ENCODE results near the gene CERK. TPM values are rescaled to one million over a fixed set of nuclear protein-coding genes. Genes with fewer than 3 reads are reported as not detected.

The CERK gene
- total RNA-seq, 2 donors from 2014 or later: 54.9 to 57.6 TPM

DNA sequence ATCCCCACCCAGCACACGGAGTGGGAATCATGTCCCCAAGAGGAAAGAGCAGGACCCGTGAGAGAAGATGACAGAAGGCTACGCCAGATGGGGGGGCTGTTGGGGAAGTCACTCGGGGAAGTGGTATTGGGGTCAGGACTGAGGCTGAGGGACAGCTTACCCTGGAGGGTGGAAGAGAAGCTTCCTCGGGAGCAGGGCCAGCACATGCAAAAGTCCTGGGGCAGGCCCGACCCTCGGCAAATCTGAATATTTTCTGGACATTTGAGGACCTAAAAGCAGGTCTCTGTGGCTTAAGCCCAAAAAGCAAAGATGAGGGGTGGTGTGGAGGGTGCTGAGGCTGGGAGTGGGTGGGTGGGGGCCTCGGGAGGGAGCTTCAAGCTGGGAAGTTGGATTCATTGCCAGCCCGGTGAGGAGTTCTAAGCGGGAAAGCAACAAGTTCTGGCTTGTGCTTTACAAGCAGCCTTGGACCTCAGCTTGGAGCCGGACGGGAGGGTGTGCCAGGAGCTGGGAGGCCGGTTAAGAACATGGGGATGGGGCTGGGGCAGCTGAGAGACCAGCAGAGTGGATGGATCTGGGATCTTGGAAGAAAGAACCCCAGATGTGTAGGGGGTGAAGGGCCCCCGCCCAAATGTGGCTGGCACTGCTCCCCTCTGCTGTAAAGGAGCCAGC lies 83.0 kb downstream of the CERK start:
- H3K36me3 ChIP-seq (ENCODE audit: control insufficient read depth, insufficient read depth, low read length): no peaks in the 10 kb centered on the region
- no peak overlapping the region for H3K9ac ChIP-seq (ENCODE audit: extremely low read depth, low read length, poor library complexity, severe bottlenecking)
- no peak overlapping the region for H3K27ac ChIP-seq (ENCODE audit: low read depth, low read length)
- Mint-ChIP-seq H3K36me3 (ENCODE audit: low read depth) (peaks cover 6% of the 10 kb centered on the region), H3K9me3 (no peaks in the 10 kb centered on the region), H3K4me1 (peaks cover 11% of the 10 kb centered on the region), H3K4me3 (no peak overlapping the region), H3K27ac (peak overlapping the region; percentile 46), H3K27me3 (ENCODE audit: insufficient read depth) (no peaks in the 10 kb centered on the region)
- H3K4me1 ChIP-seq (ENCODE audit: control insufficient read depth, insufficient read depth, low read length): no peaks in the 10 kb centered on the region
- WGBS, 2 experiments (ENCODE audit: insufficient coverage in 1 of 2, insufficient read length in 1 of 2): 93 to 96% methylated on average over 7 to 14 of the region's 14 CpGs
- H3K9me3 ChIP-seq (ENCODE audit: control insufficient read depth, low read length): no peaks in the 10 kb centered on the region
- H3K4me3 ChIP-seq (ENCODE audit: low read length): no peak overlapping the region
- TF ChIP-seq CTCF (conservative IDR thresholded peaks at IDR 0.05): no peak
- DNase-seq: no peak
- no peaks in the 10 kb centered on the region for H3K27me3 ChIP-seq (ENCODE audit: control insufficient read depth, insufficient read depth, low read length, poor library complexity, severe bottlenecking)

DNA sequence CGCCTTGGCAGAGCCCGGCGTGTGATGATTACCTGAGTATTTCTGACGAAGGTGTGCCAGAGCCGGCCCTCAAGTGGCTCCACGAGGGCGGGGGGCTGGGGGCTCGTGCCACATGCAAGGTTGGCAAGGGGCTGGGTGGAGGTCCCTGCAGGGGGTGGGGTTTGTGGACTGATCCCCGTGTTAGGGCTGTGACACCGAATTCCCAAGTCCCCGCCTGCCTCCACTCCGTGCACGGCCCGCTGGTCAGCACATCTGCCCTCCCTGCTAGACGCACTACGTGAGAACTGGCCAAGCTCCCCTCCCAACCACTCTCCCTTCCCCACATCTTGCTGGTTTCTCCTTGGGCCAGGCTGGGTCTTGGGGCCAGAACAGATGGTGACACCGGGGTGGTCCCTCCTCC lies 83.6 kb downstream of the CERK start:
- Histone ChIP-seq H3K36me3 (ENCODE audit: control insufficient read depth, insufficient read depth, low read length) (no peaks in the 10 kb centered on the region), H3K4me3 (ENCODE audit: low read length) (no peak overlapping the region), H3K9ac (ENCODE audit: extremely low read depth, low read length, poor library complexity, severe bottlenecking) (no peak overlapping the region), H3K4me1 (ENCODE audit: control insufficient read depth, insufficient read depth, low read length) (no peaks in the 10 kb centered on the region), H3K9me3 (ENCODE audit: control insufficient read depth, low read length) (no peaks in the 10 kb centered on the region), H3K27me3 (ENCODE audit: control insufficient read depth, insufficient read depth, low read length, poor library complexity, severe bottlenecking) (no peaks in the 10 kb centered on the region), H3K27ac (ENCODE audit: low read depth, low read length) (no peak overlapping the region)
- TF ChIP-seq CTCF (conservative IDR thresholded peaks at IDR 0.05): no peak
- H3K36me3 Mint-ChIP-seq (ENCODE audit: low read depth): peaks cover 6% of the 10 kb centered on the region
- no peak for DNase-seq
- WGBS, 2 experiments (ENCODE audit: insufficient coverage in 1 of 2, insufficient read length in 1 of 2): 93 to 95% methylated on average over 13 to 17 of the region's 17 CpGs
- no peak overlapping the region for H3K4me3 Mint-ChIP-seq
- no peak overlapping the region for H3K27ac Mint-ChIP-seq
- no peaks in the 10 kb centered on the region for H3K27me3 Mint-ChIP-seq (ENCODE audit: insufficient read depth)
- peaks cover 11% of the 10 kb centered on the region for H3K4me1 Mint-ChIP-seq
- H3K9me3 Mint-ChIP-seq: no peaks in the 10 kb centered on the region

DNA sequence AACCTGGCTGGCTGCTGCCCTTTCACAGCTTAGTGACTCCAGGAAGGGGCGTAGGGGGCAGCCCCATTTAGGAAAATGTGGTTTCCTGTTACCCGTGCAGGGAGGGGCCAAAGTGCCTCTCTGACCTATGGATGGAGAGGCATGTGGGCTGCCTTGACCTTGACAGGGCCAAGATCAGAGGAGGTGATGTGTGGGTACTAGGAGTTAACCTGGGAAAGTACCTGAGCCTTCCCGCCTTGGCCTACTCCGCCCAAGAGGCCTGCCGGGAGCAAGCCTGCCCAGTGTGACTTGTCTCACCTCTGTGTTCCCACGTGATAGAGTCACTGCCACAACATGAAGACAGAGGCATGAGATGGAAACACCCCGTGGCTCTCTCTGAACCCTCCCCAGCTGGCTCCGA lies 84.5 kb downstream of the CERK start:
- Mint-ChIP-seq H3K27me3 (ENCODE audit: insufficient read depth) (no peaks in the 10 kb centered on the region), H3K36me3 (ENCODE audit: low read depth) (no peaks in the 10 kb centered on the region), H3K4me3 (no peak overlapping the region), H3K4me1 (peaks cover 11% of the 10 kb centered on the region), H3K9me3 (no peaks in the 10 kb centered on the region), H3K27ac (no peak overlapping the region)
- TF ChIP-seq CTCF (conservative IDR thresholded peaks at IDR 0.05): no peak
- Histone ChIP-seq H3K4me3 (ENCODE audit: low read length) (no peak overlapping the region), H3K9ac (ENCODE audit: extremely low read depth, low read length, poor library complexity, severe bottlenecking) (no peak overlapping the region), H3K27ac (ENCODE audit: low read depth, low read length) (no peak overlapping the region), H3K9me3 (ENCODE audit: control insufficient read depth, low read length) (no peaks in the 10 kb centered on the region), H3K4me1 (ENCODE audit: control insufficient read depth, insufficient read depth, low read length) (no peaks in the 10 kb centered on the region), H3K27me3 (ENCODE audit: control insufficient read depth, insufficient read depth, low read length, poor library complexity, severe bottlenecking) (no peaks in the 10 kb centered on the region), H3K36me3 (ENCODE audit: control insufficient read depth, insufficient read depth, low read length) (no peaks in the 10 kb centered on the region)
- no peak for DNase-seq
- 92% methylated on average over 8 of the region's 8 CpGs for WGBS, 2 experiments (ENCODE audit: insufficient coverage in 1 of 2, insufficient read length in 1 of 2)

All from endodermal cell (in vitro differentiated cells).